Vagina (tissue), 2 donors: ENCODE data around the gene TFRC. TPM values are rescaled to one million over a fixed set of nuclear protein-coding genes. Genes with fewer than 3 reads are reported as not detected.
"Not testable (repeated sequence)": the region's sequence is repeated elsewhere in the genome, so short reads cannot be mapped to it uniquely, and the experiment has no call there.

Experiments
- DNase-seq, 2 donors: peaks; one replicate each; pipeline ENCODE4 v3.0.0-alpha.2; 2017; ENCODE audit errors: extremely low spot score in 2 of 2
- H3K27ac ChIP-seq: fragments of 200-600 bp; sonication (generic); one replicate; pipeline ENCODE4 v1.5.1; 2019
- H3K27me3 ChIP-seq: fragments of 200-600 bp; sonication (generic); one replicate; pipeline ENCODE4 v1.5.1; 2019
- H3K36me3 ChIP-seq, 2 donors: fragments of 200-600 bp; sonication (generic); one replicate each; pipeline ENCODE4 v1.5.1; 2017 to 2019
- H3K4me1 ChIP-seq: fragments of 200-600 bp; sonication (generic); one replicate; pipeline ENCODE4 v1.5.1; 2019
- H3K4me3 ChIP-seq, 2 donors: fragments of 200-600 bp; sonication (generic); 1 replicate in 1 of 2; 2 replicates in 1 of 2; pipeline ENCODE4 v1.5.1; 2016 to 2019
- H3K9me3 ChIP-seq: fragments of 200-600 bp; sonication (generic); one replicate; pipeline ENCODE4 v1.5.1; 2019
- POLR2A ChIP-seq, 2 donors: fragments of 450-650 bp; IDR thresholded peaks; one replicate each; pipeline ENCODE4 v1.6.1; 2017; ENCODE audit warnings: antibody characterized with exemption in 2 of 2, mild to moderate bottlenecking in 2 of 2, moderate library complexity in 2 of 2
- POLR2AphosphoS5 ChIP-seq, 2 donors: sonication (generic); formaldehyde crosslinking; IDR thresholded peaks; one replicate each; pipeline ENCODE4 v1.9.0; 2017; ENCODE audit warnings: antibody characterized with exemption in 2 of 2, mild to moderate bottlenecking in 2 of 2, low read depth in 1 of 2; ENCODE audit not compliant: insufficient read depth in 1 of 2
- intact Hi-C: fragments of 100-400 bp; cut with DNase I; formaldehyde crosslinking; loops from one replicate; pipeline ENCODE4 v1.15.1; 2023
- total RNA-seq: library from RNA; depleted of rRNA; stranded (reverse); fragments of >200 nt; gene quantifications from one replicate; pipeline ENCODE4 v1.2.3, GENCODE V29; 2016
- TF ChIP-seq, protein P1 (sequence below), 3 experiments: fragments of 450-650 bp in 2 of 3; fragments of 200-600 bp in 1 of 3; sonication (generic) in 1 of 3; IDR thresholded peaks; one replicate each; pipeline ENCODE4 v1.5.1; 2017 to 2019; ENCODE audit warnings: antibody characterized with exemption in 3 of 3, mild to moderate bottlenecking in 2 of 3, moderate library complexity in 2 of 3

The TFRC gene
- total RNA-seq, 1 donor from 2014 or later, result 61.6 TPM

DNA sequence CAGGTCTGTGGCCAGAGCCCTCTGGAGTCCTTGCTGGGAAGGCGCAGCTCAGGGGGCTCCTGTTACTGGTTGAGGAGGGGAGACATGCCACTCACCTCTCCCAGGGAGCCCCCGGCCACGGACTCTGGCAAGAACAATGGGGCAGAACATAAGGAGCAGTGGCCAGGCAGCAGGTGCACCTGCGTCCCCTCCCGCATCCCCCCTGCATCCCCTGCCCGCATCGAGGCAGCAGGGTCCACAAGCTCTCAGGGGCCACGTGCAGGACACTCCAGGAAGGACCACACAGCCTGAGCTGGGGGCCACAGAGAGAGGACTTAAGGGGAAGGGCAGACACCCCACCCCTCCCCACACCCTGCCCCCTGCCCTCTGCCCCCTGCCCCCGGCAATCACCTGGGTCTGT is 73.0 kb downstream of the TFRC start:
- no peak for DNase-seq
- no peak for TF ChIP-seq POLR2AphosphoS5 (IDR thresholded peaks at IDR 0.05; ENCODE audit: insufficient read depth in 1 of 2, low read depth in 1 of 2)
- TF ChIP-seq, protein P1, sequence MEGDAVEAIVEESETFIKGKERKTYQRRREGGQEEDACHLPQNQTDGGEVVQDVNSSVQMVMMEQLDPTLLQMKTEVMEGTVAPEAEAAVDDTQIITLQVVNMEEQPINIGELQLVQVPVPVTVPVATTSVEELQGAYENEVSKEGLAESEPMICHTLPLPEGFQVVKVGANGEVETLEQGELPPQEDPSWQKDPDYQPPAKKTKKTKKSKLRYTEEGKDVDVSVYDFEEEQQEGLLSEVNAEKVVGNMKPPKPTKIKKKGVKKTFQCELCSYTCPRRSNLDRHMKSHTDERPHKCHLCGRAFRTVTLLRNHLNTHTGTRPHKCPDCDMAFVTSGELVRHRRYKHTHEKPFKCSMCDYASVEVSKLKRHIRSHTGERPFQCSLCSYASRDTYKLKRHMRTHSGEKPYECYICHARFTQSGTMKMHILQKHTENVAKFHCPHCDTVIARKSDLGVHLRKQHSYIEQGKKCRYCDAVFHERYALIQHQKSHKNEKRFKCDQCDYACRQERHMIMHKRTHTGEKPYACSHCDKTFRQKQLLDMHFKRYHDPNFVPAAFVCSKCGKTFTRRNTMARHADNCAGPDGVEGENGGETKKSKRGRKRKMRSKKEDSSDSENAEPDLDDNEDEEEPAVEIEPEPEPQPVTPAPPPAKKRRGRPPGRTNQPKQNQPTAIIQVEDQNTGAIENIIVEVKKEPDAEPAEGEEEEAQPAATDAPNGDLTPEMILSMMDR (IDR thresholded peaks at IDR 0.05), result no peak
- TF ChIP-seq POLR2A (IDR thresholded peaks at IDR 0.05), result no peak
- intact Hi-C loops, result no loop called here

DNA sequence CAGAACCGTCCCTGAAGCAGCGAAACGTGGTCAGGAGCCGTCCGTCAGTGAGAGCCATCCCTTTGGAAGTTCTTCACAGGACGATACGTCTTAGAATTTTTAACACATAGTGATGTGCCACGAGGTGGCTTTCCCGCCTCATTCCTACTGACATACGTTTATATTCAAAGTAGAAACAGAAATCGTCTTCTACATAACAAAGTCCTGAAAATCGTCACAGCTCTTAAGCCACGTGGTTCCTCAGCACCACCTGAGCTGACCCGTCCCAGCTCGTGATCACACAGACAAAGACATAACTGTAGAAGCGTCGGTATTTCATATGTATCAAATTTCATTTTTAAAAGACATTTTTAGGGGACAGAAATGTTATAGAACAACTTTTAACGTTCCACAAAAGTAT is 73.5 kb downstream of the TFRC start:
- intact Hi-C loops, result no loop called here
- TF ChIP-seq POLR2A (IDR thresholded peaks at IDR 0.05) (no peak), POLR2AphosphoS5 (IDR thresholded peaks at IDR 0.05; ENCODE audit: insufficient read depth in 1 of 2, low read depth in 1 of 2) (no peak)
- TF ChIP-seq, protein P1 (IDR thresholded peaks at IDR 0.05), result no peak
- no peak for DNase-seq
- Histone ChIP-seq H3K27ac (no peak overlapping the region), H3K9me3 (no peaks in the 10 kb centered on the region), H3K36me3 (no peaks in the 10 kb centered on the region), H3K4me1 (no peaks in the 10 kb centered on the region), H3K4me3 (no peak overlapping the region), H3K27me3 (no peaks in the 10 kb centered on the region)

More for the DNA sequence above, 73.0 kb downstream of the TFRC start:
- Histone ChIP-seq H3K27me3 (no peaks in the 10 kb centered on the region), H3K4me3 (no peak overlapping the region), H3K9me3 (no peaks in the 10 kb centered on the region), H3K4me1 (no peaks in the 10 kb centered on the region), H3K36me3 (no peaks in the 10 kb centered on the region), H3K27ac (no peak overlapping the region)

- Histone ChIP-seq H3K9me3 (no peaks in the 10 kb centered on the region), H3K36me3 (no peaks in the 10 kb centered on the region), H3K4me3 (no peak overlapping the region), H3K27ac (no peak overlapping the region), H3K27me3 (no peaks in the 10 kb centered on the region), H3K4me1 (no peaks in the 10 kb centered on the region)
- TF ChIP-seq, protein P1 (IDR thresholded peaks at IDR 0.05), result no peak
- no peak for TF ChIP-seq POLR2A (IDR thresholded peaks at IDR 0.05)
- no peak for TF ChIP-seq POLR2AphosphoS5 (IDR thresholded peaks at IDR 0.05; ENCODE audit: insufficient read depth in 1 of 2, low read depth in 1 of 2)
- intact Hi-C loops, result no loop called here
- DNase-seq, result no peak
Observed at GRCh38 chr3:196007744-196008335, 74.0 kb downstream of the TFRC start.

DNA sequence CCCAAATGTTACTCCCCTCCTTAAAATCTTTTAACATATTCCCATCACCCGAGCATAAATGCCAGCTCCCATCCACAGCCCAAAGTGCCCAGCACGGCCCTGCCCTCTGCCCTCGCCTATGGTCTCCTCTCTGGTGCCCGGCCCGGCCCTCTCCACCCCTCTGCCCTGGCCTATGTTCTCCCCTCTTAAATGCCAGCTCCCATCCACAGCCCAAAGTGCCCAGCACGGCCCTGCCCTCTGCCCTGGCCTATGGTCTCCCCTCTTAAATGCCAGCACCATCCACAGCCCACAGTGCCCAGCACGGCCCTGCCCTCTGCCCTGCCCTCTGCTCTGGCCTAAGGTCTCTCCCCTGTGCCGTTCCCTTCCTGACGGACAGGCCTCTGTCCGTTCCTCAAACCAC is 76.6 kb downstream of the TFRC start:
- DNase-seq, H3K4me1 ChIP-seq, H3K27ac ChIP-seq, H3K4me3 ChIP-seq, H3K27me3 ChIP-seq, intact Hi-C loops, H3K36me3 ChIP-seq, H3K9me3 ChIP-seq: not testable (repeated sequence)

GRCh38 chr3:196004359-196005052 is 77.4 kb downstream of the TFRC start:
- intact Hi-C loops, result not testable (repeated sequence)

GRCh38 chr3:196003611-196004010 is 78.3 kb downstream of the TFRC start:
- H3K36me3 ChIP-seq, result no peaks in the 10 kb centered on the region
- H3K27ac ChIP-seq, result no peak overlapping the region
- H3K9me3 ChIP-seq, result no peaks in the 10 kb centered on the region
- H3K27me3 ChIP-seq, result no peaks in the 10 kb centered on the region
- DNase-seq, result no peak
- no peaks in the 10 kb centered on the region for H3K4me1 ChIP-seq
- TF ChIP-seq POLR2A (IDR thresholded peaks at IDR 0.05) (no peak), POLR2AphosphoS5 (IDR thresholded peaks at IDR 0.05; ENCODE audit: insufficient read depth in 1 of 2, low read depth in 1 of 2) (no peak)
- TF ChIP-seq, protein P1 (IDR thresholded peaks at IDR 0.05), result no peak
- H3K4me3 ChIP-seq, result no peak overlapping the region
- intact Hi-C loops, result no loop called here

More at GRCh38 chr3:196004359-196005052, 77.4 kb downstream of the TFRC start:
- not testable (repeated sequence) for H3K36me3 ChIP-seq, H3K9me3 ChIP-seq, H3K4me1 ChIP-seq, H3K27me3 ChIP-seq, H3K27ac ChIP-seq, DNase-seq, H3K4me3 ChIP-seq

- H3K27me3 ChIP-seq, H3K9me3 ChIP-seq, DNase-seq, H3K27ac ChIP-seq, H3K36me3 ChIP-seq, intact Hi-C loops, H3K4me1 ChIP-seq, H3K4me3 ChIP-seq: not testable (repeated sequence)
Observed at GRCh38 chr3:196002721-196003120, 79.2 kb downstream of the TFRC start.

- H3K27ac ChIP-seq, H3K9me3 ChIP-seq, intact Hi-C loops, H3K27me3 ChIP-seq, H3K4me3 ChIP-seq, H3K36me3 ChIP-seq, DNase-seq, H3K4me1 ChIP-seq: not testable (repeated sequence)
Observed at GRCh38 chr3:196001240-196001639, 80.7 kb downstream of the TFRC start.
